ENCODE measurements around the gene MALAT1.
"Not testable (repeated sequence)": the region's sequence is repeated elsewhere in the genome, so short reads cannot be mapped to it uniquely, and the experiment has no call there.

MALAT1 gene

DNA sequence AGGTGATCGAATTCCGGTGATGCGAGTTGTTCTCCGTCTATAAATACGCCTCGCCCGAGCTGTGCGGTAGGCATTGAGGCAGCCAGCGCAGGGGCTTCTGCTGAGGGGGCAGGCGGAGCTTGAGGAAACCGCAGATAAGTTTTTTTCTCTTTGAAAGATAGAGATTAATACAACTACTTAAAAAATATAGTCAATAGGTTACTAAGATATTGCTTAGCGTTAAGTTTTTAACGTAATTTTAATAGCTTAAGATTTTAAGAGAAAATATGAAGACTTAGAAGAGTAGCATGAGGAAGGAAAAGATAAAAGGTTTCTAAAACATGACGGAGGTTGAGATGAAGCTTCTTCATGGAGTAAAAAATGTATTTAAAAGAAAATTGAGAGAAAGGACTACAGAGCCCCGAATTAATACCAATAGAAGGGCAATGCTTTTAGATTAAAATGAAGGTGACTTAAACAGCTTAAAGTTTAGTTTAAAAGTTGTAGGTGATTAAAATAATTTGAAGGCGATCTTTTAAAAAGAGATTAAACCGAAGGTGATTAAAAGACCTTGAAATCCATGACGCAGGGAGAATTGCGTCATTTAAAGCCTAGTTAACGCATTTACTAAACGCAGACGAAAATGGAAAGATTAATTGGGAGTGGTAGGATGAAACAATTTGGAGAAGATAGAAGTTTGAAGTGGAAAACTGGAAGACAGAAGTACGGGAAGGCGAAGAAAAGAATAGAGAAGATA lies at the start of gene MALAT1:
Gene MALAT1 (plus strand): TSS at position 69 of the 736 bp plus-strand sequence.
- DNase-seq (ENCODE audit: low read depth in 1 of 2, low spot score in 1 of 2): peak; percentile 90 to 96

DNA sequence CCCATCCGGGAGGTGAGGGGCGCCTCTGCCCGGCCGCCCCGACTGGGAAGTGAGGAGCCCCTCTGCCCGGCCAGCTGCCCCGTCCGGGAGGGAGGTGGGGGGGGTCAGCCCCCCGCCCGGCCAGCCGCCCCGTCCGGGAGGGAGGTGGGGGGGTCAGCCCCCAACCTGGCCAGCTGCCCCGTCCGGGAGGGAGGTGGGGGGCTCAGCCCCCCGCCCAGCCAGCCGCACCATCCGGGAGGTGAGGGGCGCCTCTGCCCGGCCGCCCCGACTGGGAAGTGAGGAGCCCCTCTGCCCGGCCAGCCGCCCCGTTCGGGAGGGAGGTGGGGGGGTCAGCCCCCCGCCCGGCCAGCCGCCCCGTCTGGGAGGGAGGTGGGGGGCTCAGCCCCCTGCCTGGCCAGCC lies 47.5 kb upstream of the MALAT1 start:
- DNase-seq (ENCODE audit: low read depth in 1 of 2, low spot score in 1 of 2): not testable (repeated sequence)

- DNase-seq (ENCODE audit: low read depth in 1 of 2, low spot score in 1 of 2): not testable (repeated sequence)
These were observed 46.6 kb upstream of the MALAT1 start for GRCh38 chr11:65452259-65452658.

GRCh38 chr11:65452806-65453490 lies 45.9 kb upstream of the MALAT1 start:
- no peak for DNase-seq (ENCODE audit: low read depth in 1 of 2, low spot score in 1 of 2)

GRCh38 chr11:65454311-65454695 lies 44.5 kb upstream of the MALAT1 start:
- DNase-seq (ENCODE audit: low read depth in 1 of 2, low spot score in 1 of 2): no peak

DNA sequence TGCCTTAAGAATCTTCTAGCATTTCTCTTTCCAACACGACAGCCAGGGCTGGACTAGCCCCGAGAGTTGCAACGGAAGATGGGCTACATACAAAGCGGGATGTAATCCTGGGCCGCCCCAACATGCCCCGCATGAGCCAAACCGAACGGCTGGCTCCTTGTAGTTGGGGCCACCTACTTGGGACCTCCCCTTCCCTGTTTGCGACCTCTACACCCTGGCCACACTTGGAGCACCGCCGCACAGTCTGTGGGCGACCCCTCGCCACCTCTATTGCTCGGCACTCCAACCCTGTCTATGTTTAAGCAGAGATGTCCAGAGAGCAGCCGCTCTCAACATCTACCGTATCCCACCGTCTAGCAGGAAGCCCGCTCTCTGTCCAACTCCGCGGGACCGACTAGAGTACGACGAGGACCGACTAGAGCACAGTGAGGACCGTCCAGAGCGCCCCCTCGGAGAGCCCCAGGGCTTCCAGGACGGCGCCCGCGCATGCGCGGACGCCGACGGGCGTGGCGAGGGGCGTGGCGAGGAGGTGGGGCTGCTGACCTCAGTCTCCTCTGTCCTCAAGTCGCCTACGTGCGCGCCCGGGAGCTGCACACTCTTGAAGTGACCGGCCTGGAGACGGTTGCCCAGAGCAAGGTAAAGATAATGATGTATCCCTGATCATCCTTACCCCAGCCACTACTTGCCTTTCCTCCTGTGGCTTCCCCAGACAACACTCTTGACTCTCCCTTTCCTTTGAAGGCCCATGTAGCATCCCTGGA lies 44.0 kb upstream of the MALAT1 start:
- peak; percentile 58 to 75 for DNase-seq (ENCODE audit: low read depth in 1 of 2, low spot score in 1 of 2)

- no peak for DNase-seq (ENCODE audit: low read depth in 1 of 2, low spot score in 1 of 2)
These were observed 42.4 kb upstream of the MALAT1 start for GRCh38 chr11:65456418-65456817.

- DNase-seq (ENCODE audit: low read depth in 1 of 2, low spot score in 1 of 2): no peak
These were observed 39.3 kb upstream of the MALAT1 start for GRCh38 chr11:65459552-65459951.

- not testable (repeated sequence) for DNase-seq (ENCODE audit: low read depth in 1 of 2, low spot score in 1 of 2)
These were observed 33.4 kb upstream of the MALAT1 start for GRCh38 chr11:65465471-65465870.

- DNase-seq (ENCODE audit: low read depth in 1 of 2, low spot score in 1 of 2): not testable (repeated sequence)
These were observed 31.5 kb upstream of the MALAT1 start for GRCh38 chr11:65467306-65467705.

GRCh38 chr11:65468874-65469333 lies 29.9 kb upstream of the MALAT1 start:
- DNase-seq (ENCODE audit: low read depth in 1 of 2, low spot score in 1 of 2): peak in 1 of 2 donors; percentile 35

DNA sequence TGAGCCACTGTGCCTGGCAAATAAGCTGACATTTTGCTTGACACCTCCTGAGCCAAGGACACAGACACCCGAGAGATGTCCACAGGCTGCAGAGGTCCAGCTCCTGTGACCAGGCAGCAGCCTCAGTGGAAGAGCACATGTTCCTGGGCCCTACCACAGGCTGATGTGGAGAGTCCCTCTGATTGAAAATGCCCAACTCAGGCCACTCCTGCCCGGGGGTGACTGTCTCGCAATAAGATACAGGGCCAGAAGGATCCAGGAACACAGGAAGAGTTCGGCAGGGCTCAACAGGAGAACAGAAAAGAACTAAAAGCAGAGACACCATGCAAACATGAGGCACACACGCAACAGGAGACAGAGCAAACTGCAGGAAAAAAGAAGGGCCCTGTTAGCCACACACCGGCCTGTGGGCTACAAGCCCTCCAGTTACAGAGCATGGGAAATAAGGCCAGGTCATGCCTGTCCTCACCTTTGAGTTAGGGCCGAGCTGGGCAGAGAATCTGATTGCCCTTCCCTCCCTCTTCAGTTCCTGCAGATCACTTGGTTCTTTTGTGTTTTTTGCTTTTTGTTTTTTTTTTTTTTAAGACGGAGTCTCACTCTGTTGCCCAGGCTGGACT lies 28.3 kb upstream of the MALAT1 start:
- DNase-seq (ENCODE audit: low read depth in 1 of 2, low spot score in 1 of 2): no peak

- no peak for DNase-seq (ENCODE audit: low read depth in 1 of 2, low spot score in 1 of 2)
These were observed 27.4 kb upstream of the MALAT1 start for GRCh38 chr11:65471447-65471891.

GRCh38 chr11:65472588-65473277 lies 26.1 kb upstream of the MALAT1 start:
- DNase-seq (ENCODE audit: low read depth in 1 of 2, low spot score in 1 of 2): not testable (repeated sequence)

GRCh38 chr11:65473278-65473860 lies 25.5 kb upstream of the MALAT1 start:
- no peak for DNase-seq (ENCODE audit: low read depth in 1 of 2, low spot score in 1 of 2)

- no peak for DNase-seq (ENCODE audit: low read depth in 1 of 2, low spot score in 1 of 2)
These were observed 24.0 kb upstream of the MALAT1 start for GRCh38 chr11:65474864-65475263.

GRCh38 chr11:65476632-65477148 lies 22.2 kb upstream of the MALAT1 start:
- no peak for DNase-seq (ENCODE audit: low read depth in 1 of 2, low spot score in 1 of 2)

GRCh38 chr11:65477149-65477965 lies 21.5 kb upstream of the MALAT1 start:
- DNase-seq (ENCODE audit: low read depth in 1 of 2, low spot score in 1 of 2): peak; percentile 81 to 86
